Measurements from ENCODE around the gene ABCA7.

The ABCA7 gene

GRCh38 chr19:1089126-1089771 is 49.3 kb downstream of the ABCA7 start:
- DNase-seq = no peak

GRCh38 chr19:1089891-1090290 is 50.0 kb downstream of the ABCA7 start:
- no peak for DNase-seq

GRCh38 chr19:1090731-1091543 is 51.0 kb downstream of the ABCA7 start:
- no peak for DNase-seq

GRCh38 chr19:1091544-1092175 is 51.8 kb downstream of the ABCA7 start:
- no peak for DNase-seq

GRCh38 chr19:1093330-1093729 is 53.4 kb downstream of the ABCA7 start:
- DNase-seq = no peak

GRCh38 chr19:1093811-1094553 is 54.1 kb downstream of the ABCA7 start:
- no peak for DNase-seq

- DNase-seq = no peak
These were observed 54.7 kb downstream of the ABCA7 start for GRCh38 chr19:1094655-1094977.

GRCh38 chr19:1094978-1095701 is 55.2 kb downstream of the ABCA7 start, which contains the start of gene POLR2E:
TSS of gene POLR2E (minus strand) at chr19:1095375. CDS start at chr19:1095315, 60 bp downstream.
- DNase-seq = peak; percentile 99

GRCh38 chr19:1097810-1098176 is 57.9 kb downstream of the ABCA7 start:
- DNase-seq = no peak

GRCh38 chr19:1098177-1099051 is 58.5 kb downstream of the ABCA7 start:
- no peak for DNase-seq

- DNase-seq = peak; percentile 76
These were observed 61.4 kb downstream of the ABCA7 start for GRCh38 chr19:1101337-1101698.

GRCh38 chr19:1102407-1103131 is 62.7 kb downstream of the ABCA7 start:
- DNase-seq = peak; percentile 89

GRCh38 chr19:1103132-1103707 is 63.3 kb downstream of the ABCA7 start:
- DNase-seq = no peak

GRCh38 chr19:1103708-1104310 is 63.9 kb downstream of the ABCA7 start, which contains the start of gene GPX4:
TSS of gene GPX4 (plus strand) at chr19:1103994. CDS start at chr19:1104044, 50 bp downstream.
- DNase-seq = peak; percentile 100

GRCh38 chr19:1104311-1105007 is 64.6 kb downstream of the ABCA7 start:
- peak; percentile 93 for DNase-seq

- DNase-seq = no peak
These were observed 65.3 kb downstream of the ABCA7 start for GRCh38 chr19:1105008-1105872.

GRCh38 chr19:1105873-1106840 is 66.2 kb downstream of the ABCA7 start:
- no peak for DNase-seq

All from suppressor macrophage treated with lipopolysaccharide for 4 hours (primary cell).